ENCODE results near the gene CHD8. TPM values are rescaled to one million over a fixed set of nuclear protein-coding genes. Genes with fewer than 3 reads are reported as not detected.

Gene CHD8
- total RNA-seq, 4 donors from 2014 or later: 46.2 to 112 (median 78.4) TPM

DNA sequence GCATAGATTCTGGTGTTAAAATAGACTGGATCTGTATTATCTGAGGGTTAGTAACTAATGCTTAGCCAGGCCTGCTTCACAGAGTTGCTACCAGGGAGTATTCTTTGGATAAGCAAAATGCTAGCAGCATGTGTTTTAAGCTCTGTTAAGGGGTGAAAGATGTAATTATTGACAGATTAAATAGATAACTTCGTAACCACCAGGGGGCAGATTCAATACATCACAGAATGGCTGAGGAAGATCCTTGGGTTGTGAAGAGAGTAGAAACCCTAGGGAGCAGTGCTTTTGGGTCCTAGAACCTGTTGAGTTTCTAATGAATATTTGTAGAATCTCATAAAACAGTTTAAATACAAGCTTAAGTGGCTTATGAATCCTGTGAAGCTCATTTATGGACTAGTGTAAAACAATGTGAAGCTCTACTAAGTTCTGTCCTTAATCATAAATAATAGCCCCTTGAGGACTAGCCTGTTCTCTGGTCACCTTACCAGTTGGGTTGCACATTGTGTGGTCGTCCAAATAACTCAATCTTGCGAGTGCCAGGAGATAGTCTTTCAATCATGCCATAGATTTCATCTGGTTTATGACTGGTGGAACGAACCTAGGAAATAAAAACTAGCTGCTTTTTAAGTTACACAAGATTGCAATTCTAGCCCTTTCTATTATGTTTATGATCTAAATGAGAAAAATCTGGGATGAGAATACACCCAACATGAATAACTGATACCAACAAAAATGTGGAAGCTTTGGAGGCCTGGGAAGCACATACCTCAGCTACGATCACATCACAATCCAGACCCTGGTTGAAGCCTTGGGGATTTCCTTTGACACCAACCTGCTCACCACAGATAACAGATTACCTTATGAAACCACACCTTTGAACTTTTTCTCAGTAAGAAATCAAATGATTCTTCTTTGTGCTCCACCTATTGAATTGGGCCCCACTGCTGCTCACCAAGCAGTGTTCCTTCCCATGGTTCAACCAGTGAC lies 42.9 kb upstream of the CHD8 start:
- H3K4me3 ChIP-seq: no peak overlapping the region
- TF ChIP-seq POLR2A (IDR thresholded peaks at IDR 0.05): no peak
- TF ChIP-seq, protein P1, sequence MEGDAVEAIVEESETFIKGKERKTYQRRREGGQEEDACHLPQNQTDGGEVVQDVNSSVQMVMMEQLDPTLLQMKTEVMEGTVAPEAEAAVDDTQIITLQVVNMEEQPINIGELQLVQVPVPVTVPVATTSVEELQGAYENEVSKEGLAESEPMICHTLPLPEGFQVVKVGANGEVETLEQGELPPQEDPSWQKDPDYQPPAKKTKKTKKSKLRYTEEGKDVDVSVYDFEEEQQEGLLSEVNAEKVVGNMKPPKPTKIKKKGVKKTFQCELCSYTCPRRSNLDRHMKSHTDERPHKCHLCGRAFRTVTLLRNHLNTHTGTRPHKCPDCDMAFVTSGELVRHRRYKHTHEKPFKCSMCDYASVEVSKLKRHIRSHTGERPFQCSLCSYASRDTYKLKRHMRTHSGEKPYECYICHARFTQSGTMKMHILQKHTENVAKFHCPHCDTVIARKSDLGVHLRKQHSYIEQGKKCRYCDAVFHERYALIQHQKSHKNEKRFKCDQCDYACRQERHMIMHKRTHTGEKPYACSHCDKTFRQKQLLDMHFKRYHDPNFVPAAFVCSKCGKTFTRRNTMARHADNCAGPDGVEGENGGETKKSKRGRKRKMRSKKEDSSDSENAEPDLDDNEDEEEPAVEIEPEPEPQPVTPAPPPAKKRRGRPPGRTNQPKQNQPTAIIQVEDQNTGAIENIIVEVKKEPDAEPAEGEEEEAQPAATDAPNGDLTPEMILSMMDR (IDR thresholded peaks at IDR 0.05): peak in 4 of 6 experiments; percentile 47 to 67 (median 62)
- peaks cover 0 to 82% (median 0%) of the 10 kb centered on the region in 3 donors for H3K36me3 ChIP-seq
- no peaks in the 10 kb centered on the region for H3K27me3 ChIP-seq
- DNase-seq: no peak
- H3K4me1 ChIP-seq: no peaks in the 10 kb centered on the region
- H3K27ac ChIP-seq: no peak overlapping the region
- no peaks in the 10 kb centered on the region for H3K9me3 ChIP-seq

DNA sequence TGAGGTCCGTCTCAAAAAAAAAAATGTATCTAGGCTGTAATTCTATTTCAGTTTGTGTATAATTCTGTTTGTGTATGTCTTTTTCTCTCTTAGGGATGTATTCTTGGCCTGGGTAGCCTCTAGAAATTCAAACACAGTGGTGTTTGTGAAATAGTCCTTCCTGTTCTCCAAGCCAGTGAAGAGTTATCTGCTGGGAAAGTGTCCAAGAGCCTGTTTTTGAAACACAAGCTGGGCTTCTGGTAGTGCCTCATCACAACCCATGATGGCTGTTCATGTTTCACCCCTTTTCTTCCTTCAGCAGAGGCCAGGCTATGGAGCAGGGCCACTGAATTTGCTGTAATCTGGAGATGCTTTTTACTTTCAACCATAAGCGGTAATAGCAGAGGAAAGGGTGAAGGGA lies 40.5 kb upstream of the CHD8 start:
- TF ChIP-seq, protein P1 (IDR thresholded peaks at IDR 0.05): no peak
- no peak for TF ChIP-seq POLR2A (IDR thresholded peaks at IDR 0.05)
- no peaks in the 10 kb centered on the region for H3K27me3 ChIP-seq
- no peak overlapping the region for H3K4me3 ChIP-seq
- H3K9me3 ChIP-seq: no peaks in the 10 kb centered on the region
- H3K4me1 ChIP-seq: no peaks in the 10 kb centered on the region
- DNase-seq: no peak
- H3K27ac ChIP-seq: no peak overlapping the region
- H3K36me3 ChIP-seq: peaks cover 0 to 87% (median 0%) of the 10 kb centered on the region in 3 donors

DNA sequence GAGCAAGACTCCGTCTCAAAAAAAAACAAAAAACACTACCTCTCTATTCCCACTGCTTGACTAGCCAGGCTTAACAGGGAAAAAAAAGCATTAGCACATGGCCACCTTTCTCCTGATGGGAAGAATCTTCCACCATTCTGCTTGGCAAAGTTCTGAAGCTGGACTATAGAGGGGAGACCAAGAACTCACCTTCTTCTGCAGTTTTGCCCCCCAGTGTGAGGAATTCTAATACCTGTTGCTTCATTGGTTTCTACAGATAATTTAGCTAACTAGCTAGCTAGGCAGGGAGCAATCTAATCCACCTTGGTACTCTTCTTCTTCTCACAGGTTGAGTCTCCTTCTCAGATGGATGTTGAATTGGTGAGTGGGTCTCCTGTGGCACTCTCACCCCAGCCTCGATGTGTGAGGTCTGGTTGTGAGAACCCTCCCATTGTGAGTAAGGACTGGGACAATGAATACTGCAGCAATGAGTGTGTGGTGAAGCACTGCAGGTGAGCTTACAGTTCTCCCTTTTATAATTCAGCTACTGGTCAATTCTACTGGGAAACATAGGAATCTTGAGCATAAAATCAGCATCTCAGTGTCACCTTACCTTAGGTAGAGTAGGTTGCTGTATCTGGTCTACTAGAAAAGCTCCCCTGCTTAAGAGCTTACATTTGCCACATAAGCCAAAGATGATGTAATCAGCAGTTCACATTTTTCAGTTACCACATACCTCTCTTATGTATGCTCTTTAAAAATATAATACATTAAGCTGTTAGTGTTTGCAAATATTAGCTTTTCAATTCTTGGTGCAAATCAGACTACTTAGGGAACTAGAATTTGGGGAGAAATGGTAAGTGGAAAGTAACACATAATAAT lies 39.2 kb upstream of the CHD8 start:
- Histone ChIP-seq H3K27me3 (no peaks in the 10 kb centered on the region), H3K36me3 (peaks cover 0 to 97% (median 0%) of the 10 kb centered on the region in 3 donors), H3K27ac (no peak overlapping the region), H3K4me1 (no peaks in the 10 kb centered on the region), H3K4me3 (no peak overlapping the region), H3K9me3 (no peaks in the 10 kb centered on the region)
- no peak for TF ChIP-seq POLR2A (IDR thresholded peaks at IDR 0.05)
- TF ChIP-seq, protein P1 (IDR thresholded peaks at IDR 0.05): no peak
- no peak for DNase-seq

DNA sequence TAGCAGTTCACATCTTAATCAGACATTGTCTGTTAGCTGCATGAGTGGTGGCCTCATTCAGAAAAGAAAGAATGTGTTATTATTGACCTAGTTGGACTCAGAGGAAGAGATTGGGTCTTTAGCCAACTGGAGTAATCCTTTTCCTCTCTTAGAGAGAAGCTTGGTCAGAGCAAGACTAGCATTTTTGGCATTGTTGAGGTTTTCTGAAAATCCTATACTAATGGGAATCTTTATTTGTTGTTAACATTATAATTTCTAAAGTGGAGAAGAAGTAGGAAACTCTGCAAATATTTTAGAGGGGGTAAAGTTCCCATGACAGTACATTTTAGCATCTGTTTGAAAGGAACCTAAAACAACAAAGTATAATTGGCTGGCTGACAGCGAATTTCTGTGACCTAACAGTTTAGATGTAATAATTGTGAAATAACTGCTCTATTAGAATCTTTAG lies 30.7 kb upstream of the CHD8 start:
- no peak for TF ChIP-seq POLR2A (IDR thresholded peaks at IDR 0.05)
- TF ChIP-seq, protein P1 (IDR thresholded peaks at IDR 0.05): no peak
- peaks cover 0 to 54% (median 0%) of the 10 kb centered on the region in 3 donors for H3K36me3 ChIP-seq
- no peak overlapping the region for H3K4me3 ChIP-seq
- no peaks in the 10 kb centered on the region for H3K27me3 ChIP-seq
- no peaks in the 10 kb centered on the region for H3K4me1 ChIP-seq
- no peaks in the 10 kb centered on the region for H3K9me3 ChIP-seq
- no peak for DNase-seq
- H3K27ac ChIP-seq: no peak overlapping the region

DNA sequence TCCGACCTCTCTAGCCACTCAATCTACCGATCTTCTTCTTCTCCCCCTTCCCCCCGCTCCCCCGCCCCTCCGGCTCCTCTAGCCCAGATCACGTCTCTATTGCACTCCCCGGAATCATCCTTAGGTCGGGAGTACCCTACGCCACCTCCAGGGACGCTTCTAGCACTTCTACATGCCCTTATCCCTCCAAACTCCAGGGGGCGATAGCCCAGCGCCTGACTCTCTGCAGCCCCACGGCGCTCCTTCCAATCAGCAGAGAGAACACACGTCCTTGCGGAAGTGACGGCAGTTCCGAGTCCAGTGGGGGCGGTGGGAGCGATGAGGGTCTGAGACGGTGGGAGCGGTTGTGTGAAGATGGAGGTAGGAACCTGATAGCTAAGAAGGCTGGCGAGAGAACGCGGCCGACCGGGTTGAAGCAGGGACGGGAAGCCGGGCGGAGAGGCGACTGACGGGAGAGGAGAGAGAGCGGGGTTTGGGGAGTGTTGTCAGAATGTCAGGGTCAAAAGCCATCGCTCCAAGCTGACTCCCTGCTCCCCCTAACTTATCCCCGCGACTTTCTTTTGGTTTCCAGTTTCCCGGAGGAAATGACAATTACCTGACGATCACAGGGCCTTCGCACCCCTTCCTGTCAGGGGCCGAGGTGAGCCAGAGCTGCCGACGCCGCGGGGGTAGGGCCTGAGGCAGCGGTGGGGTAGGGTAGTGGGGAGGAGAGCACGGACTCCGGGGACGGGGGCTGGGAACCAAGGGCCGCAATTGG lies 21.2 kb upstream of the CHD8 start, which contains the start of the genes RAB2B and TOX4:
Gene RAB2B, minus strand, starts transcription at position 35 of the 757 bp plus-strand sequence. CDS start 87 bp downstream, outside the sequence.
Gene TOX4, plus strand, starts transcription at position 271 of the 757 bp plus-strand sequence. Its CDS starts 84 bp downstream, at position 355.
- peak; percentile 94 to 98 (median 94) for DNase-seq
- H3K36me3 ChIP-seq: peaks cover 0 to 29% (median 0%) of the 10 kb centered on the region in 3 donors
- no peaks in the 10 kb centered on the region for H3K27me3 ChIP-seq
- H3K4me1 ChIP-seq: peaks cover 0 to 14% (median 6%) of the 10 kb centered on the region in 4 donors
- no peaks in the 10 kb centered on the region for H3K9me3 ChIP-seq
- peak within 1 kb of the TSS; percentile 72 to 86 (median 78) for H3K4me3 ChIP-seq
- TF ChIP-seq, protein P1 (IDR thresholded peaks at IDR 0.05): peak; percentile 93 to 100 (median 99)
- TF ChIP-seq POLR2A (IDR thresholded peaks at IDR 0.05): peak; percentile 67 to 79
- peak within 1 kb of the TSS; percentile 82 to 91 (median 89) for H3K27ac ChIP-seq

Measured in Peyer's patch (tissue), 4 donors.